ENCODE data around the gene PUSL1.

The PUSL1 gene

GRCh38 chr1:1279028-1279427 is 29.4 kb upstream of the PUSL1 start:
- DNase-seq (ENCODE audit: low read depth, low spot score), result no peak

GRCh38 chr1:1280782-1281481 is 27.5 kb upstream of the PUSL1 start:
- no peak for DNase-seq (ENCODE audit: low read depth, low spot score)

GRCh38 chr1:1281533-1282321 is 26.7 kb upstream of the PUSL1 start:
- no peak for DNase-seq (ENCODE audit: low read depth, low spot score)

- no peak for DNase-seq (ENCODE audit: low read depth, low spot score)
Observed at GRCh38 chr1:1282998-1283397, 25.4 kb upstream of the PUSL1 start.

GRCh38 chr1:1283821-1284220 is 24.6 kb upstream of the PUSL1 start:
- DNase-seq (ENCODE audit: low read depth, low spot score), result no peak

- DNase-seq (ENCODE audit: low read depth, low spot score), result no peak
Observed at GRCh38 chr1:1284221-1285101, 23.9 kb upstream of the PUSL1 start.

- no peak for DNase-seq (ENCODE audit: low read depth, low spot score)
Observed at GRCh38 chr1:1285102-1285571, 23.3 kb upstream of the PUSL1 start.

- no peak for DNase-seq (ENCODE audit: low read depth, low spot score)
Observed at GRCh38 chr1:1285611-1286311, 22.6 kb upstream of the PUSL1 start.

- DNase-seq (ENCODE audit: low read depth, low spot score), result no peak
Observed at GRCh38 chr1:1286313-1287261, 21.8 kb upstream of the PUSL1 start.

- no peak for DNase-seq (ENCODE audit: low read depth, low spot score)
Observed at GRCh38 chr1:1287288-1288110, 20.9 kb upstream of the PUSL1 start.

- DNase-seq (ENCODE audit: low read depth, low spot score), result no peak
Observed at GRCh38 chr1:1290238-1290731, 18.1 kb upstream of the PUSL1 start.

GRCh38 chr1:1291023-1291528 is 17.3 kb upstream of the PUSL1 start:
- no peak for DNase-seq (ENCODE audit: low read depth, low spot score)

GRCh38 chr1:1291548-1292441 is 16.6 kb upstream of the PUSL1 start:
- DNase-seq (ENCODE audit: low read depth, low spot score), result no peak

GRCh38 chr1:1292442-1292779 is 16.0 kb upstream of the PUSL1 start:
- no peak for DNase-seq (ENCODE audit: low read depth, low spot score)

- DNase-seq (ENCODE audit: low read depth, low spot score), result no peak
Observed at GRCh38 chr1:1292851-1293250, 15.5 kb upstream of the PUSL1 start.

- no peak for DNase-seq (ENCODE audit: low read depth, low spot score)
Observed at GRCh38 chr1:1293263-1294249, 14.8 kb upstream of the PUSL1 start.

All from activated CD4-positive, CD25-positive, alpha-beta regulatory T cell treated with anti-CD3 and anti-CD28 coated beads, Interleukin-2, amount 50 U/mL, for 16 hours (primary cell).